CD8-positive, alpha-beta memory T cell (primary cell): ENCODE data around the gene SNX21. TPM values are rescaled to one million over a fixed set of nuclear protein-coding genes. Genes with fewer than 3 reads are reported as not detected.

Experiments used
- CTCF ChIA-PET: fragments of 350-600 bp; sonication (Branson Sonifier 250); formaldehyde crosslinking; loops from one replicate; lab custom pipeline; 2021; ENCODE audit warnings: antibody characterized with exemption; lab: Charles Lee
- POLR2A ChIA-PET: fragments of 350-600 bp; sonication (Branson Sonifier 250); formaldehyde crosslinking; loops from one replicate; lab custom pipeline; 2021; ENCODE audit warnings: antibody characterized with exemption; lab: Charles Lee
- DNase-seq, 5 donors: peaks; one replicate each; pipeline versions ENCODE4 v3.0.0 to v3.0.0-alpha.2; 2020 to 2022; ENCODE audit warnings: mixed read lengths in 1 of 5
- H3K27ac ChIP-seq: one replicate; pipeline ENCODE4 v1.7.0; 2013; ENCODE audit warnings: low read depth, mild to moderate bottlenecking, low read length, moderate library complexity
- H3K27me3 ChIP-seq: 2 replicates; pipeline ENCODE4 v1.7.0; 2013; ENCODE audit warnings: low read length, mild to moderate bottlenecking; ENCODE audit not compliant: insufficient read depth, poor library complexity, severe bottlenecking
- H3K36me3 ChIP-seq: 2 replicates; pipeline ENCODE4 v1.7.0; 2013; ENCODE audit warnings: mild to moderate bottlenecking, low read length, moderate library complexity; ENCODE audit not compliant: insufficient read depth
- H3K4me1 ChIP-seq: 2 replicates; pipeline ENCODE4 v1.7.0; 2013; ENCODE audit warnings: mild to moderate bottlenecking, low read length, moderate library complexity; ENCODE audit not compliant: insufficient read depth
- H3K4me3 ChIP-seq: 2 replicates; pipeline ENCODE4 v1.7.0; 2013; ENCODE audit warnings: mild to moderate bottlenecking, low read length
- H3K9me3 ChIP-seq: 2 replicates; pipeline ENCODE4 v1.7.0; 2013; ENCODE audit warnings: mild to moderate bottlenecking, low read length
- H3K27ac Mint-ChIP-seq, 8 donors: one replicate each; pipeline ENCODE4 v1.8.0; 2020 to 2021; ENCODE audit warnings: mixed read lengths in 8 of 8, mild to moderate bottlenecking in 6 of 8, inconsistent platforms in 3 of 8, moderate library complexity in 3 of 8
- H3K27me3 Mint-ChIP-seq, 2 donors: one replicate each; pipeline ENCODE4 v1.8.0; 2020 to 2021; ENCODE audit warnings: mixed read lengths in 2 of 2, mild to moderate bottlenecking in 1 of 2, moderate library complexity in 1 of 2
- H3K36me3 Mint-ChIP-seq, 3 donors: one replicate each; pipeline ENCODE4 v1.8.0; 2020 to 2021; ENCODE audit warnings: mixed read lengths in 3 of 3, inconsistent platforms in 1 of 3, mild to moderate bottlenecking in 1 of 3
- H3K4me1 Mint-ChIP-seq, 3 donors: one replicate each; pipeline ENCODE4 v1.8.0; 2020 to 2021; ENCODE audit warnings: mixed read lengths in 3 of 3, inconsistent platforms in 1 of 3, mild to moderate bottlenecking in 1 of 3
- H3K4me3 Mint-ChIP-seq, 7 donors: one replicate each; pipeline ENCODE4 v1.8.0; 2020 to 2021; ENCODE audit warnings: mixed read lengths in 7 of 7, mild to moderate bottlenecking in 6 of 7, moderate library complexity in 4 of 7, inconsistent platforms in 2 of 7
- H3K9me3 Mint-ChIP-seq, 5 donors: one replicate each; pipeline ENCODE4 v1.8.0; 2020 to 2022; ENCODE audit warnings: mixed read lengths in 5 of 5, mild to moderate bottlenecking in 3 of 5, moderate library complexity in 2 of 5, inconsistent platforms in 1 of 5
- polyA plus RNA-seq: library from polyadenylated mRNA; unstranded; fragments of 300-500 nt; fragmentation: Illumina TruSeq; gene quantifications from one replicate; pipeline ENCODE4 v1.2.3, GENCODE V29; 2021
- total RNA-seq, 2 experiments: library from RNA; stranded (reverse); gene quantifications; one replicate each; pipeline ENCODE4 v1.2.3, GENCODE V29; 2021

Gene SNX21
- total and polyA plus RNA-seq, 3 experiments from 2014 or later: 1.2 to 3.4 (median 1.3) TPM

GRCh38 chr20:45833883-45834796, 541 bp downstream of the SNX21 start:
- H3K27ac ChIP-seq: no peak overlapping the region
- peaks cover 9 to 20% (median 17%) of the 10 kb centered on the region in 3 donors for H3K4me1 Mint-ChIP-seq
- H3K36me3 Mint-ChIP-seq: peaks cover 0 to 1% (median 0%) of the 10 kb centered on the region in 3 donors
- DNase-seq: peak; percentile 15 to 59 (median 32)
- H3K27me3 Mint-ChIP-seq: peaks cover 0 to 3% of the 10 kb centered on the region in 2 donors
- H3K27me3 ChIP-seq: no peaks in the 10 kb centered on the region
- no peaks in the 10 kb centered on the region for H3K4me1 ChIP-seq
- peak overlapping the region in 6 of 7 donors; percentile 62 to 89 (median 81) for H3K4me3 Mint-ChIP-seq
- no peaks in the 10 kb centered on the region for H3K9me3 Mint-ChIP-seq
- CTCF ChIA-PET: interaction anchor here (1.6 kb wide), 1 partner anchor 10 kb away, joined by 4 read pairs; no protein-coding TSS in a partner anchor
- H3K27ac Mint-ChIP-seq: peak overlapping the region in 2 of 8 donors; percentile 43 to 58
- POLR2A ChIA-PET: interaction anchor here (1.1 to 1.6 kb wide), 3 partner anchors 10 to 47 kb away, joined by 3 to 4 read pairs (median 4); partner anchors contain the start of gene ZSWIM1
- H3K9me3 ChIP-seq: no peaks in the 10 kb centered on the region
- H3K4me3 ChIP-seq: peak overlapping the region; percentile 64
- H3K36me3 ChIP-seq: no peaks in the 10 kb centered on the region

DNA sequence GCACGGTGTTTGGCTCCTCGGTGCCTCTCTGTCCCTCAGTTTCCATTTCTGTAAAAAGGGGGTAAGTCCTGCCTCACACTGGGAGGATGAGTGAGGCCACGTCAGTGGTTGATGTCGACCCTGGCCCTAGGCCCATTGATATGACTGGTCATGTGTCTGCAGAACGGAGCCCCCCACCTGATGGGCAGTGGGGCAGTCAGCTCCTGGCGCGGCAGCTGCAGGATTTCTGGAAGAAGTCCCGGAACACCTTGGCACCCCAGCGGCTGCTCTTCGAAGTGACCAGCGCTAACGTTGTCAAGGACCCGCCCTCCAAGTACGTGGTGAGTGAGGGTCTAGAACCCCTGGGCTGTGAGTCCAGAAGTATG, 1.2 kb downstream of the SNX21 start:
- Histone ChIP-seq H3K27ac (no peak overlapping the region), H3K36me3 (no peaks in the 10 kb centered on the region), H3K4me3 (no peak overlapping the region), H3K4me1 (no peaks in the 10 kb centered on the region), H3K27me3 (no peaks in the 10 kb centered on the region), H3K9me3 (no peaks in the 10 kb centered on the region)
- peaks cover 0 to 3% of the 10 kb centered on the region in 2 donors for H3K27me3 Mint-ChIP-seq
- H3K4me1 Mint-ChIP-seq: peaks cover 9 to 20% (median 17%) of the 10 kb centered on the region in 3 donors
- DNase-seq: no peak
- peak overlapping the region; percentile 32 to 88 (median 71) for H3K4me3 Mint-ChIP-seq
- POLR2A ChIA-PET: interaction anchor here (1.1 to 1.6 kb wide), 2 partner anchors 11 to 21 kb away, joined by 3 to 4 read pairs; no protein-coding TSS in a partner anchor
- peak overlapping the region in 5 of 8 donors; percentile 29 to 80 (median 43) for H3K27ac Mint-ChIP-seq
- H3K9me3 Mint-ChIP-seq: no peaks in the 10 kb centered on the region
- CTCF ChIA-PET: interaction anchor here (1.6 kb wide), 1 partner anchor 10 kb away, joined by 4 read pairs; no protein-coding TSS in a partner anchor
- H3K36me3 Mint-ChIP-seq: peaks cover 0 to 1% (median under 1%) of the 10 kb centered on the region in 3 donors

GRCh38 chr20:45835329-45835765, 1.7 kb downstream of the SNX21 start:
- Mint-ChIP-seq H3K27ac (peak overlapping the region in 1 of 8 donors; percentile 80), H3K36me3 (peaks cover 0 to 5% (median 1%) of the 10 kb centered on the region in 3 donors), H3K4me3 (peak overlapping the region in 6 of 7 donors; percentile 32 to 77 (median 66)), H3K9me3 (no peaks in the 10 kb centered on the region), H3K27me3 (peaks cover 0 to 2% of the 10 kb centered on the region in 2 donors), H3K4me1 (peaks cover 9 to 20% (median 17%) of the 10 kb centered on the region in 3 donors)
- Histone ChIP-seq H3K27ac (no peak overlapping the region), H3K9me3 (no peaks in the 10 kb centered on the region), H3K4me1 (no peaks in the 10 kb centered on the region), H3K36me3 (no peaks in the 10 kb centered on the region), H3K4me3 (no peak overlapping the region), H3K27me3 (no peaks in the 10 kb centered on the region)
- ChIA-PET POLR2A (no interaction called here), CTCF (no interaction called here)
- no peak for DNase-seq

DNA sequence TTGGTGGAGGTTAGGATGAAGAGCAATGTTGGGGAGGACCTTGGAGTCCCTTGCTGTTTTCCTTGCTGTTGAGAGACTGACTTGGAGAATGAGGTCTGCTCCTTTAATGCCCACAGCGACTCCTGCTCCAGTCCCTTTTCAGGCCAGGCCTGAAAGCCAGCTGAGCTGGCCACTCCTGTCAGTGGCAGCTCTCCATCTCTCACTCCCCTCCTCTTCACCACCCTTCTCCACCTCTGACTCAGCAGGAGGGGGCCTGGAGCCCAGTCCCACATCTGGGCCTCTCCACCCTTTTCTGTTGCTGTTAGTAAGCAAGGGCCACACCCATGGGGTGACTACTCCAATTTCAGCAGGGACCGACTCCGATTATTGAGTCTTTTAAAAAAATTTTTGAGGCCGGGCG, 2.2 kb downstream of the SNX21 start:
- Histone ChIP-seq H3K4me1 (no peaks in the 10 kb centered on the region), H3K9me3 (no peaks in the 10 kb centered on the region), H3K27ac (no peak overlapping the region), H3K4me3 (no peak overlapping the region), H3K27me3 (no peaks in the 10 kb centered on the region), H3K36me3 (no peaks in the 10 kb centered on the region)
- DNase-seq: no peak
- Mint-ChIP-seq H3K36me3 (peaks cover 0 to 5% (median 1%) of the 10 kb centered on the region in 3 donors), H3K27ac (no peak overlapping the region), H3K4me1 (peaks cover 9 to 20% (median 17%) of the 10 kb centered on the region in 3 donors), H3K4me3 (peak overlapping the region in 6 of 7 donors; percentile 32 to 77 (median 66)), H3K27me3 (no peaks in the 10 kb centered on the region), H3K9me3 (no peaks in the 10 kb centered on the region)
- ChIA-PET POLR2A (no interaction called here), CTCF (no interaction called here)

- Mint-ChIP-seq H3K27ac (peak overlapping the region in 2 of 8 donors; percentile 6 to 18), H3K4me3 (peak overlapping the region in 1 of 7 donors; percentile 46), H3K36me3 (peaks cover 0 to 13% (median 1%) of the 10 kb centered on the region in 3 donors), H3K9me3 (no peaks in the 10 kb centered on the region), H3K27me3 (no peaks in the 10 kb centered on the region), H3K4me1 (peaks cover 9 to 20% (median 17%) of the 10 kb centered on the region in 3 donors)
- Histone ChIP-seq H3K27ac (no peak overlapping the region), H3K4me3 (no peak overlapping the region), H3K27me3 (no peaks in the 10 kb centered on the region), H3K4me1 (no peaks in the 10 kb centered on the region), H3K9me3 (no peaks in the 10 kb centered on the region), H3K36me3 (no peaks in the 10 kb centered on the region)
- ChIA-PET CTCF (interaction anchor here (0.9 kb wide), 1 partner anchor 13 kb away, joined by 3 read pairs; no protein-coding TSS in a partner anchor), POLR2A (interaction anchor here (0.7 kb wide), 1 partner anchor 132 kb away, joined by 3 read pairs; no protein-coding TSS in a partner anchor)
- no peak for DNase-seq
These were observed 3.2 kb downstream of the SNX21 start for GRCh38 chr20:45836841-45837240.

- H3K9me3 Mint-ChIP-seq: no peaks in the 10 kb centered on the region
- H3K4me3 Mint-ChIP-seq: no peak overlapping the region
- DNase-seq: no peak
- ChIA-PET POLR2A (no interaction called here), CTCF (interaction anchor here (1.0 to 1.5 kb wide), 2 partner anchors 12 to 129 kb away, joined by 3 to 5 read pairs; no protein-coding TSS in a partner anchor)
- no peak overlapping the region for H3K4me3 ChIP-seq
- H3K27me3 Mint-ChIP-seq: no peaks in the 10 kb centered on the region
- no peaks in the 10 kb centered on the region for H3K9me3 ChIP-seq
- H3K27me3 ChIP-seq: no peaks in the 10 kb centered on the region
- H3K4me1 ChIP-seq: no peaks in the 10 kb centered on the region
- no peak overlapping the region for H3K27ac ChIP-seq
- H3K27ac Mint-ChIP-seq: no peak overlapping the region
- peaks cover 24% of the 10 kb centered on the region for H3K36me3 ChIP-seq
- H3K4me1 Mint-ChIP-seq: peaks cover 0 to 9% (median 5%) of the 10 kb centered on the region in 3 donors
- peaks cover 0 to 47% (median 4%) of the 10 kb centered on the region in 3 donors for H3K36me3 Mint-ChIP-seq
These were observed 7.2 kb downstream of the SNX21 start for GRCh38 chr20:45840700-45841198.

- Mint-ChIP-seq H3K36me3 (peaks cover 0 to 56% (median 4%) of the 10 kb centered on the region in 3 donors), H3K27me3 (no peaks in the 10 kb centered on the region), H3K4me3 (no peak overlapping the region), H3K27ac (no peak overlapping the region), H3K4me1 (peaks cover 0 to 9% (median 5%) of the 10 kb centered on the region in 3 donors), H3K9me3 (no peaks in the 10 kb centered on the region)
- Histone ChIP-seq H3K27ac (no peak overlapping the region), H3K4me3 (no peak overlapping the region), H3K4me1 (no peaks in the 10 kb centered on the region), H3K27me3 (no peaks in the 10 kb centered on the region), H3K9me3 (no peaks in the 10 kb centered on the region), H3K36me3 (peaks cover 32% of the 10 kb centered on the region)
- no peak for DNase-seq
- POLR2A ChIA-PET: no interaction called here
- CTCF ChIA-PET: interaction anchor here (1.0 kb wide), 2 partner anchors 13 to 72 kb away, joined by 3 read pairs; no protein-coding TSS in a partner anchor
These were observed 8.0 kb downstream of the SNX21 start for GRCh38 chr20:45841407-45842129.
